MM.1S (cell line): Measurements from ENCODE around the gene UGCG.

Experiments
- DNase-seq: peaks from one replicate; pipeline ENCODE4 v3.0.0-alpha.2; 2015
- H2AFZ ChIP-seq: fragments of 300-600 bp; sonication (generic); 2 replicates; pipeline ENCODE4 v1.6.0; 2016; ENCODE audit warnings: antibody characterized with exemption, low read length
- H3F3A ChIP-seq: fragments of 300-600 bp; sonication (generic); 2 replicates; pipeline ENCODE4 v1.6.1; 2016; ENCODE audit warnings: mild to moderate bottlenecking, antibody characterized with exemption, low read length, moderate library complexity, mixed read lengths; ENCODE audit not compliant: insufficient read depth
- H3K27ac ChIP-seq: fragments of 300-600 bp; sonication (generic); 2 replicates; pipeline ENCODE4 v1.5.1; 2016; ENCODE audit warnings: mild to moderate bottlenecking, low read length
- H3K27me3 ChIP-seq: fragments of 300-600 bp; sonication (generic); replicated peaks from 2 replicates; pipeline ENCODE4 v1.6.0; 2016; ENCODE audit warnings: low read length; ENCODE audit not compliant: insufficient read depth
- H3K36me3 ChIP-seq: fragments of 300-600 bp; sonication (generic); replicated peaks from 2 replicates; pipeline ENCODE4 v1.6.1; 2016; ENCODE audit warnings: mild to moderate bottlenecking, low read length, mixed read lengths; ENCODE audit not compliant: insufficient read depth
- H3K4me1 ChIP-seq: fragments of 300-600 bp; sonication (generic); 2 replicates; pipeline ENCODE4 v1.6.1; 2016; ENCODE audit warnings: low read length, mixed read lengths
- H3K4me2 ChIP-seq: fragments of 300-600 bp; sonication (generic); 2 replicates; pipeline ENCODE4 v1.6.0; 2016; ENCODE audit warnings: low read depth, low read length
- H3K4me3 ChIP-seq: fragments of 300-600 bp; sonication (generic); 2 replicates; pipeline ENCODE4 v1.5.1; 2016; ENCODE audit warnings: low read length, mixed read lengths
- H3K79me2 ChIP-seq: fragments of 300-600 bp; sonication (generic); 2 replicates; pipeline ENCODE4 v1.6.1; 2016; ENCODE audit warnings: mixed run types, low read length, mixed read lengths
- H3K9ac ChIP-seq: fragments of 300-600 bp; sonication (generic); 2 replicates; pipeline ENCODE4 v1.6.1; 2016; ENCODE audit warnings: low read length, mixed read lengths
- H3K9me2 ChIP-seq: fragments of 300-600 bp; sonication (generic); replicated peaks from 2 replicates; pipeline ENCODE4 v1.6.1; 2016; ENCODE audit warnings: mild to moderate bottlenecking, low read length, mixed read lengths; ENCODE audit not compliant: insufficient read depth
- H3K9me3 ChIP-seq: fragments of 300-600 bp; sonication (generic); replicated peaks from 2 replicates; pipeline ENCODE4 v1.6.1; 2016; ENCODE audit warnings: mild to moderate bottlenecking, low read length, mixed read lengths; ENCODE audit not compliant: insufficient read depth
- H4K20me1 ChIP-seq: fragments of 300-600 bp; sonication (generic); 2 replicates; pipeline ENCODE4 v1.6.1; 2016; ENCODE audit warnings: mild to moderate bottlenecking, low read length, moderate library complexity, mixed read lengths; ENCODE audit not compliant: insufficient read depth
- CTCF ChIP-seq: fragments of 300-600 bp; sonication (generic); IDR thresholded peaks from 2 replicates; pipeline ENCODE4 v1.5.1; 2016; ENCODE audit warnings: antibody characterized with exemption, low read length, mixed read lengths
- EZH2 ChIP-seq: fragments of 300-600 bp; sonication (generic); optimal IDR thresholded peaks from 2 replicates; pipeline ENCODE3; 2017; ENCODE audit warnings: low read depth, mild to moderate bottlenecking, antibody characterized with exemption, low read length, mixed read lengths
- EZH2phosphoT487 ChIP-seq: fragments of 300-600 bp; sonication (generic); IDR thresholded peaks from 2 replicates; pipeline ENCODE4 v1.6.1; 2018; ENCODE audit warnings: antibody characterized with exemption, low read length

UGCG gene

GRCh38 chr9:111904026-111904425, 7.4 kb downstream of the UGCG start:
- Histone ChIP-seq H3K9me2 (no peaks in the 10 kb centered on the region), H3K79me2 (peaks cover 100% of the 10 kb centered on the region), H3K9ac (no peak overlapping the region), H3K27me3 (no peaks in the 10 kb centered on the region), H3K9me3 (no peaks in the 10 kb centered on the region), H3K4me2 (no peak overlapping the region), H2AFZ (no peak overlapping the region), H3F3A (no peaks in the 10 kb centered on the region), H3K36me3 (no peaks in the 10 kb centered on the region), H3K4me3 (no peak overlapping the region), H3K4me1 (peaks cover 4% of the 10 kb centered on the region), H3K27ac (no peak overlapping the region), H4K20me1 (no peaks in the 10 kb centered on the region)
- no peak for DNase-seq
- no peak for TF ChIP-seq EZH2phosphoT487
- TF ChIP-seq CTCF = no peak
- no peak for TF ChIP-seq EZH2

GRCh38 chr9:111904891-111905291, 8.3 kb downstream of the UGCG start:
- no peaks in the 10 kb centered on the region for H3K9me2 ChIP-seq
- H3K27ac ChIP-seq = no peak overlapping the region
- H3K4me2 ChIP-seq = no peak overlapping the region
- H3K9ac ChIP-seq = no peak overlapping the region
- no peak overlapping the region for H3K4me3 ChIP-seq
- H2AFZ ChIP-seq = no peak overlapping the region
- H3K36me3 ChIP-seq = no peaks in the 10 kb centered on the region
- no peaks in the 10 kb centered on the region for H3K27me3 ChIP-seq
- no peaks in the 10 kb centered on the region for H3K9me3 ChIP-seq
- no peaks in the 10 kb centered on the region for H4K20me1 ChIP-seq
- 0 out of 2 replicates have a peak, but pooled peaks cover 3% of the 10 kb centered on the region for H3K4me1 ChIP-seq
- H3K79me2 ChIP-seq = peaks cover 100% of the 10 kb centered on the region
- TF ChIP-seq EZH2phosphoT487 (no peak), EZH2 (no peak)
- DNase-seq = no peak
- H3F3A ChIP-seq = no peaks in the 10 kb centered on the region

- no peak overlapping the region for H3K27ac ChIP-seq
- no peaks in the 10 kb centered on the region for H3K27me3 ChIP-seq
- H3K9ac ChIP-seq = no peak overlapping the region
- no peaks in the 10 kb centered on the region for H3K9me2 ChIP-seq
- DNase-seq = no peak
- peaks cover 98% of the 10 kb centered on the region for H3K79me2 ChIP-seq
- no peaks in the 10 kb centered on the region for H3K36me3 ChIP-seq
- TF ChIP-seq EZH2phosphoT487 (no peak), CTCF (no peak), EZH2 (no peak)
- no peak overlapping the region for H2AFZ ChIP-seq
- no peaks in the 10 kb centered on the region for H4K20me1 ChIP-seq
- no peaks in the 10 kb centered on the region for H3K9me3 ChIP-seq
- no peaks in the 10 kb centered on the region for H3F3A ChIP-seq
- H3K4me2 ChIP-seq = no peak overlapping the region
- no peak overlapping the region for H3K4me3 ChIP-seq
- H3K4me1 ChIP-seq = 0 out of 2 replicates have a peak, but pooled peaks cover 3% of the 10 kb centered on the region
Observed at GRCh38 chr9:111907147-111907546, 10.5 kb downstream of the UGCG start.

- no peak for DNase-seq
- Histone ChIP-seq H3F3A (no peaks in the 10 kb centered on the region), H3K4me2 (no peak overlapping the region), H3K9me2 (no peaks in the 10 kb centered on the region), H3K4me1 (peaks cover 10% of the 10 kb centered on the region), H3K9me3 (no peaks in the 10 kb centered on the region), H3K4me3 (no peak overlapping the region), H4K20me1 (0 out of 2 replicates have a peak, but pooled peaks cover 4% of the 10 kb centered on the region), H3K79me2 (peaks cover 97% of the 10 kb centered on the region), H3K27me3 (no peaks in the 10 kb centered on the region), H2AFZ (no peak overlapping the region), H3K36me3 (no peaks in the 10 kb centered on the region), H3K27ac (no peak overlapping the region), H3K9ac (no peak overlapping the region)
- TF ChIP-seq EZH2 (no peak), CTCF (no peak), EZH2phosphoT487 (no peak)
Observed at GRCh38 chr9:111909444-111909843, 12.8 kb downstream of the UGCG start.
